Panc1 (cell line): ENCODE results near the gene RAMP1.
"Not testable (repeated sequence)": the region's sequence is repeated elsewhere in the genome, so short reads cannot be mapped to it uniquely, and the experiment has no call there.

Experiments used
- CTCF ChIP-seq: fragments of 450-650 bp; IDR thresholded peaks from 2 replicates; pipeline ENCODE4 v1.5.1; 2017; ENCODE audit warnings: mild to moderate bottlenecking
- POLR2AphosphoS5 ChIP-seq: IDR thresholded peaks from 2 replicates; pipeline ENCODE4 v1.6.1; 2012; ENCODE audit warnings: mild to moderate bottlenecking, low read depth, low read length, moderate library complexity
- TCF7L2 ChIP-seq: IDR thresholded peaks from 2 replicates; pipeline ENCODE4 v1.6.1; 2011; ENCODE audit warnings: mild to moderate bottlenecking, low read depth, low read length, inconsistent platforms

GRCh38 chr2:237848940-237849339 lies 10.5 kb upstream of the RAMP1 start:
- not testable (repeated sequence) for TF ChIP-seq CTCF, POLR2AphosphoS5, TCF7L2
